HG03457 (cell line): ENCODE results near the gene CD160.
"Not testable (repeated sequence)": the region's sequence is repeated elsewhere in the genome, so short reads cannot be mapped to it uniquely, and the experiment has no call there.

Experiments used
- ATAC-seq: cut with Tn5 transposase; IDR thresholded peaks from one replicate; pipeline ENCODE4 v1.9.1; 2021; ENCODE audit warnings: moderate number of reproducible peaks; ENCODE audit not compliant: unreplicated experiment

Gene CD160

GRCh38 chr1:145719230-145720079, at the start of gene CD160:
Gene CD160, plus strand, starts transcription at chr1:145719499. Its CDS starts 8,829 bp downstream, at chr1:145728328.
- no peak for ATAC-seq

GRCh38 chr1:145670995-145671745, 48.1 kb upstream of the CD160 start:
- not testable (repeated sequence) for ATAC-seq

- not testable (repeated sequence) for ATAC-seq
These were observed 46.1 kb upstream of the CD160 start for GRCh38 chr1:145673217-145673616.

- ATAC-seq = not testable (repeated sequence)
These were observed 34.4 kb upstream of the CD160 start for GRCh38 chr1:145684858-145685257.

GRCh38 chr1:145686078-145686477, 33.2 kb upstream of the CD160 start:
- ATAC-seq = not testable (repeated sequence)

- no peak for ATAC-seq
These were observed 31.0 kb upstream of the CD160 start for GRCh38 chr1:145688328-145688727.

GRCh38 chr1:145688924-145689323, 30.4 kb upstream of the CD160 start:
- no peak for ATAC-seq

GRCh38 chr1:145689922-145690321, 29.4 kb upstream of the CD160 start:
- ATAC-seq = no peak

- no peak for ATAC-seq
These were observed 28.4 kb upstream of the CD160 start for GRCh38 chr1:145690587-145691558.

- no peak for ATAC-seq
These were observed 26.4 kb upstream of the CD160 start for GRCh38 chr1:145692785-145693443.

- no peak for ATAC-seq
These were observed 23.3 kb upstream of the CD160 start for GRCh38 chr1:145695821-145696629.

- no peak for ATAC-seq
These were observed 22.7 kb upstream of the CD160 start for GRCh38 chr1:145696630-145696960.

GRCh38 chr1:145701306-145701862, 17.9 kb upstream of the CD160 start:
- ATAC-seq = no peak

GRCh38 chr1:145702052-145702451, 17.2 kb upstream of the CD160 start:
- ATAC-seq = no peak

GRCh38 chr1:145702826-145703225, 16.5 kb upstream of the CD160 start:
- no peak for ATAC-seq

- no peak for ATAC-seq
These were observed 13.7 kb upstream of the CD160 start for GRCh38 chr1:145705622-145706021.

GRCh38 chr1:145706086-145706664, 13.1 kb upstream of the CD160 start:
- ATAC-seq = no peak

- no peak for ATAC-seq
These were observed 12.0 kb upstream of the CD160 start, which contains the start of gene PDZK1 for GRCh38 chr1:145707183-145707867. Gene PDZK1, minus strand, starts transcription at chr1:145707368. Its CDS starts 19,347 bp downstream, at chr1:145688021.
